ENCODE measurements around the gene RNF19B.
A peak's percentile ranks its signal among the peaks of the same experiment; 100 is the strongest.

Gene RNF19B

GRCh38 chr1:32971576-32971975 is 7.0 kb upstream of the RNF19B start:
- TF ChIP-seq CTCF (conservative IDR thresholded peaks at IDR 0.05) (no peak), ZFX (IDR thresholded peaks at IDR 0.05) (no peak)
- no peak overlapping the region for H3K27ac ChIP-seq

GRCh38 chr1:32971156-32971555 is 6.5 kb upstream of the RNF19B start:
- no peak for TF ChIP-seq ZFX (IDR thresholded peaks at IDR 0.05)
- no peak for TF ChIP-seq CTCF (conservative IDR thresholded peaks at IDR 0.05)
- H3K27ac ChIP-seq, result no peak overlapping the region

GRCh38 chr1:32969566-32969965 is 5.0 kb upstream of the RNF19B start:
- H3K27ac ChIP-seq, result no peak overlapping the region
- TF ChIP-seq ZFX (IDR thresholded peaks at IDR 0.05) (no peak), CTCF (conservative IDR thresholded peaks at IDR 0.05) (no peak)

GRCh38 chr1:32967888-32968568 is 3.4 kb upstream of the RNF19B start:
- H3K27ac ChIP-seq, result no peak overlapping the region
- TF ChIP-seq CTCF (conservative IDR thresholded peaks at IDR 0.05) (no peak), ZFX (IDR thresholded peaks at IDR 0.05) (no peak)

GRCh38 chr1:32966900-32967299 is 2.3 kb upstream of the RNF19B start:
- H3K27ac ChIP-seq, result no peak overlapping the region
- no peak for TF ChIP-seq CTCF (conservative IDR thresholded peaks at IDR 0.05)

GRCh38 chr1:32965251-32965747 is 690 bp upstream of the RNF19B start:
- TF ChIP-seq CTCF (conservative IDR thresholded peaks at IDR 0.05), result no peak
- no peak for TF ChIP-seq ZFX (IDR thresholded peaks at IDR 0.05)
- H3K27ac ChIP-seq, result no peak overlapping the region; the same call in 1 of the 2 replicates

GRCh38 chr1:32963746-32964460 is 706 bp downstream of the RNF19B start:
- H3K27ac ChIP-seq, result peak overlapping the region; percentile 74
- TF ChIP-seq ZFX (IDR thresholded peaks at IDR 0.05), result peak; percentile 36; the same call in 1 of the 2 replicates
- no peak for TF ChIP-seq CTCF (conservative IDR thresholded peaks at IDR 0.05)

Measured in C4-2B (cell line).